ENCODE data around the gene OBSL1.

- no peak for TF ChIP-seq EP300 (IDR thresholded peaks at IDR 0.05)
- no peak for TF ChIP-seq CTCF (IDR thresholded peaks at IDR 0.05)
- TF ChIP-seq POLR2A (IDR thresholded peaks at IDR 0.05; ENCODE audit: low read depth) = no peak
Measured at GRCh38 chr2:219536425-219536824, 34.9 kb downstream of the OBSL1 start.
